IMR-90 (cell line): ENCODE data around the gene EML6. TPM values are rescaled to one million over a fixed set of nuclear protein-coding genes. Genes with fewer than 3 reads are reported as not detected.

Experiments
- ATAC-seq: fragments of 200-7000 bp; cut with Tn5 transposase; 2 replicates; pipeline ENCODE4 v1.9.1; 2020; ENCODE audit warnings: low read depth, mild to moderate bottlenecking, moderate library complexity
- BruUV-seq: library from RNA; stranded (reverse); fragments of 400-500 nt; replicated peaks from 2 replicates; lab custom pipeline; 2021; lab: Mats Ljungman, UMichigan
- CTCF ChIA-PET: fragments of 300-600 bp; formaldehyde crosslinking; extraction: SDS; loops from one replicate; lab custom pipeline; 2021; ENCODE audit warnings: antibody characterized with exemption; lab: Yijun Ruan, JAX
- POLR2A ChIA-PET: fragments of 300-600 bp; sonication (Branson Sonifier 250); formaldehyde crosslinking; loops from one replicate; lab custom pipeline; 2022; ENCODE audit warnings: antibody characterized with exemption; ENCODE audit not compliant: unreplicated experiment; lab: Charles Lee
- DNase-seq: peaks from one replicate; pipeline ENCODE4 v3.0.0; 2013
- H2AFZ ChIP-seq: replicated peaks from 2 replicates; pipeline ENCODE3; 2013; ENCODE audit warnings: low read length, mild to moderate bottlenecking; ENCODE audit not compliant: poor library complexity
- H2AK5ac ChIP-seq: 2 replicates; pipeline ENCODE4 v1.6.1; 2013; ENCODE audit warnings: low read depth, low read length, inconsistent platforms
- H2AK9ac ChIP-seq: replicated peaks from 2 replicates; pipeline ENCODE3; 2013; ENCODE audit warnings: mild to moderate bottlenecking, low read depth, low read length, moderate library complexity; ENCODE audit not compliant: poor library complexity
- H2BK120ac ChIP-seq: 2 replicates; pipeline ENCODE4 v1.6.1; 2013; ENCODE audit warnings: low read depth, low read length, inconsistent platforms
- H2BK15ac ChIP-seq: 3 replicates; pipeline ENCODE4 v1.6.1; 2013; ENCODE audit warnings: low read depth, low read length, inconsistent platforms
- H2BK20ac ChIP-seq: 2 replicates; pipeline ENCODE4 v1.6.1; 2013; ENCODE audit warnings: low read depth, mild to moderate bottlenecking, inconsistent platforms, low read length, moderate library complexity
- H2BK5ac ChIP-seq: 2 replicates; pipeline ENCODE4 v1.6.1; 2013; ENCODE audit warnings: mild to moderate bottlenecking, low read depth, low read length, inconsistent platforms; ENCODE audit not compliant: poor library complexity, severe bottlenecking
- H3K14ac ChIP-seq: replicated peaks from 2 replicates; pipeline ENCODE4 v1.6.1; 2013; ENCODE audit warnings: low read depth, low read length, inconsistent platforms
- H3K18ac ChIP-seq: 2 replicates; pipeline ENCODE4 v1.6.1; 2013; ENCODE audit warnings: low read depth, low read length, control low read depth
- H3K23ac ChIP-seq: 2 replicates; pipeline ENCODE4 v1.6.1; 2013; ENCODE audit warnings: low read depth, low read length, inconsistent platforms
- H3K27ac ChIP-seq: 2 replicates; pipeline ENCODE4 v1.5.1; 2013; ENCODE audit warnings: mild to moderate bottlenecking, control low read depth, low read length; ENCODE audit not compliant: insufficient read depth
- H3K27me3 ChIP-seq: 2 replicates; pipeline ENCODE4 v1.6.1; 2013; ENCODE audit warnings: low read length; ENCODE audit not compliant: control insufficient read depth, insufficient read depth
- H3K36me3 ChIP-seq: 2 replicates; pipeline ENCODE4 v1.6.1; 2013; ENCODE audit warnings: low read length, mixed read lengths; ENCODE audit not compliant: control insufficient read depth, insufficient read depth
- H3K4ac ChIP-seq: 2 replicates; pipeline ENCODE4 v1.6.1; 2013; ENCODE audit warnings: low read depth, low read length, inconsistent platforms
- H3K4me1 ChIP-seq: 2 replicates; pipeline ENCODE4 v1.6.1; 2013; ENCODE audit warnings: low read length, mixed read lengths; ENCODE audit not compliant: control insufficient read depth, insufficient read depth
- H3K4me2 ChIP-seq: 2 replicates; pipeline ENCODE4 v1.6.1; 2013; ENCODE audit warnings: low read depth, mild to moderate bottlenecking, control low read depth, low read length, moderate library complexity
- H3K4me3 ChIP-seq: 2 replicates; pipeline ENCODE4 v1.5.1; 2013; ENCODE audit warnings: low read depth, mild to moderate bottlenecking, control low read depth, low read length, moderate library complexity; ENCODE audit not compliant: insufficient read depth
- H3K56ac ChIP-seq: 2 replicates; pipeline ENCODE4 v1.6.1; 2013; ENCODE audit warnings: low read length, inconsistent platforms; ENCODE audit not compliant: insufficient read depth; ENCODE audit errors: extremely low read depth
- H3K79me1 ChIP-seq, 2 experiments: 2 replicates each; pipeline ENCODE4 v1.6.1; 2013; ENCODE audit warnings: low read length in 2 of 2, inconsistent platforms in 1 of 2, low read depth in 1 of 2
- H3K9ac ChIP-seq: 2 replicates; pipeline ENCODE4 v1.6.1; 2013; ENCODE audit warnings: low read depth, low read length, control low read depth
- H3K9me1 ChIP-seq: 2 replicates; pipeline ENCODE4 v1.6.1; 2013; ENCODE audit warnings: low read length, inconsistent platforms; ENCODE audit not compliant: insufficient read depth
- H3K9me3 ChIP-seq: 2 replicates; pipeline ENCODE4 v1.6.1; 2013; ENCODE audit warnings: low read length; ENCODE audit not compliant: control insufficient read depth, insufficient read depth
- H4K20me1 ChIP-seq: 2 replicates; pipeline ENCODE4 v1.6.1; 2013; ENCODE audit warnings: low read length, inconsistent platforms; ENCODE audit not compliant: insufficient read depth
- H4K5ac ChIP-seq: 2 replicates; pipeline ENCODE4 v1.6.1; 2013; ENCODE audit warnings: mild to moderate bottlenecking, low read depth, low read length, control low read depth
- H4K8ac ChIP-seq, 2 experiments: 2 replicates each; pipeline ENCODE4 v1.6.1; 2013; ENCODE audit warnings: low read depth in 2 of 2, low read length in 2 of 2, control low read depth in 1 of 2, inconsistent platforms in 1 of 2
- H4K91ac ChIP-seq: 2 replicates; pipeline ENCODE4 v1.6.1; 2013; ENCODE audit warnings: low read depth, low read length, inconsistent platforms; ENCODE audit not compliant: insufficient read depth
- BHLHE40 ChIP-seq: fragments of 150-350 bp; IDR thresholded peaks from 2 replicates; pipeline ENCODE4 v1.6.1; 2016; ENCODE audit warnings: mild to moderate bottlenecking, low read depth, low read length
- FOS ChIP-seq: fragments of 150-350 bp; IDR thresholded peaks from 2 replicates; pipeline ENCODE4 v1.6.1; 2016; ENCODE audit warnings: low read depth, low read length
- MAFK ChIP-seq: IDR thresholded peaks from 2 replicates; pipeline ENCODE4 v1.6.1; 2012; ENCODE audit warnings: low read depth, low read length, improper control_type of control experiment
- MAZ ChIP-seq: IDR thresholded peaks from 2 replicates; pipeline ENCODE4 v1.6.1; 2012; ENCODE audit warnings: low read depth, mild to moderate bottlenecking, low read length, improper control_type of control experiment, moderate library complexity, borderline replicate concordance
- MXI1 ChIP-seq: IDR thresholded peaks from 2 replicates; pipeline ENCODE4 v1.6.1; 2012; ENCODE audit warnings: low read depth, mild to moderate bottlenecking, low read length, moderate library complexity, borderline replicate concordance
- POLR2A ChIP-seq: IDR thresholded peaks from 2 replicates; pipeline ENCODE4 v1.6.1; 2012; ENCODE audit warnings: mild to moderate bottlenecking, low read depth, low read length
- RAD21 ChIP-seq: IDR thresholded peaks from 2 replicates; pipeline ENCODE4 v1.6.1; 2012; ENCODE audit warnings: low read length, improper control_type of control experiment
- SMC3 ChIP-seq: fragments of 150-350 bp; IDR thresholded peaks from 2 replicates; pipeline ENCODE4 v1.6.1; 2016; ENCODE audit warnings: low read depth, mild to moderate bottlenecking, antibody characterized with exemption, low read length, moderate library complexity
- WGBS, 2 experiments: methylation state at CpG; one replicate each; pipeline versions ENCODE4 v1.1.5 to v1.1.7; 2013; ENCODE audit warnings: missing lambda C conversion rate in 2 of 2; ENCODE audit not compliant: insufficient read length in 1 of 2; ENCODE audit errors: extremely low coverage in 2 of 2; 5-methylcytosine and 5-hydroxymethylcytosine counted together
- dilution Hi-C: fragments of 300-500 bp; cut with HindIII; formaldehyde crosslinking; loops from one replicate; pipeline ENCODE4 v1.14.3; 2018; ENCODE audit warnings: low sequenced_read_pairs; ENCODE audit not compliant: unreplicated experiment
- in situ Hi-C: fragments of 300-500 bp; cut with MboI; formaldehyde crosslinking; loops from 3 replicates; pipeline ENCODE4 v1.14.3; 2019; ENCODE audit warnings: low sequenced_read_pairs, inconsistent platforms, mixed read lengths
- intact Hi-C: fragments of 100-400 bp; cut with micrococcal nuclease; formaldehyde crosslinking; loops from 2 replicates; pipeline ENCODE4 v1.10.0; 2022
- polyA plus RNA-seq, 3 experiments: library from polyadenylated mRNA; depleted of rRNA; stranded (reverse); fragments of >200 nt; gene quantifications; 2 replicates each; pipeline ENCODE4 v1.2.3, GENCODE V29; 2012; ENCODE audit warnings: low replicate concordance in 1 of 3
- total RNA-seq: library from RNA; depleted of rRNA; stranded (reverse); fragments of >200 nt; gene quantifications from 2 replicates; pipeline ENCODE4 v1.2.3, GENCODE V29; 2012
- TF ChIP-seq, protein P1 (sequence below): fragments of 150-350 bp; IDR thresholded peaks from 2 replicates; pipeline ENCODE4 v1.6.1; 2016; ENCODE audit warnings: low read depth, mild to moderate bottlenecking, low read length, moderate library complexity, borderline replicate concordance
- TF ChIP-seq, protein P2 (sequence below): conservative IDR thresholded peaks from 2 replicates; pipeline ENCODE4 v1.5.1; 2012; ENCODE audit warnings: mild to moderate bottlenecking, low read depth, low read length, improper control_type of control experiment

EML6 gene
- total and polyA plus RNA-seq, 2 of the 4 experiments (the other 2 are of a cell fraction): 0.18 to 0.19 TPM

DNA sequence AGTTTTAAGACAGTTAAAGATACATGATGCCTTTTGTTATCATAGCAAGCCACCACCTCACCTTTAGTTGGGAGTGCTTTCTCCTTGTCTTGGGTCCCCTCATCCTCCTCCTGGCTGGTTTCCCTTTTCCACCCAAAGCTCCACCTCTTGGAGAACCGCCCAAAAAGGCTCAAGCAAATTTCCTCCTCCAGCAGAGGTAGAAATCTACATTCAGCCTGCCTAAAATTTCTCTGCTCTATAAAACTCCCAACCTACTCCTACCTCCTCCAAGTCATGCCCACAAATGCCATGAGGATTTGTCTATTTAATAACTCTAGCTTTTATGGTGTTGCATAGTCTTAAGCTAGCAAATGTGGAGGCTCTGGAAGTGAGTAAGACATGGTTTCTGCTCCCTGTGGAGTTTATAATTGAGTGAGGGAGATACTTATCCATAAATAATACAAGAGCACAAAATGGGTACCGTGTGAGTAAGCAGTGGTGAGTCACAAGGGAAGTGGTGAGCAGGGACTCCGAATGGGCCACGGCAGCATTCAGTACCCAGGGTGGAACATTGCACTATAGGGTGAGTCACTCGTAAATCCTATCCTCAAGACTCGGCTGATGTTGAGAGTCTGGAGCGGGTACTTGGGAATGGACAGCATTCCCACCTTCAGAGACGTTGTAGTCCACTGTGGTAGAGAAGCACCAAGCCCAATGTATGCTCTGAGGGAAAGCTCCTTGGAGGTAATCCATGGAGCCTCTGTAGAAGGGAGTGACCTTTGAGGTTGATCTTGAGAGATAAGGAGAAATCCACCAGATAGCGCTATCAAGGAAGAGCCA lies 180.5 kb downstream of the EML6 start (continued):
- TF ChIP-seq, protein P1, sequence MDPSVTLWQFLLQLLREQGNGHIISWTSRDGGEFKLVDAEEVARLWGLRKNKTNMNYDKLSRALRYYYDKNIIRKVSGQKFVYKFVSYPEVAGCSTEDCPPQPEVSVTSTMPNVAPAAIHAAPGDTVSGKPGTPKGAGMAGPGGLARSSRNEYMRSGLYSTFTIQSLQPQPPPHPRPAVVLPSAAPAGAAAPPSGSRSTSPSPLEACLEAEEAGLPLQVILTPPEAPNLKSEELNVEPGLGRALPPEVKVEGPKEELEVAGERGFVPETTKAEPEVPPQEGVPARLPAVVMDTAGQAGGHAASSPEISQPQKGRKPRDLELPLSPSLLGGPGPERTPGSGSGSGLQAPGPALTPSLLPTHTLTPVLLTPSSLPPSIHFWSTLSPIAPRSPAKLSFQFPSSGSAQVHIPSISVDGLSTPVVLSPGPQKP: no peak
- 0 out of 2 replicates have a peak, but pooled peaks have one; percentile 7 for TF ChIP-seq SMC3

DNA sequence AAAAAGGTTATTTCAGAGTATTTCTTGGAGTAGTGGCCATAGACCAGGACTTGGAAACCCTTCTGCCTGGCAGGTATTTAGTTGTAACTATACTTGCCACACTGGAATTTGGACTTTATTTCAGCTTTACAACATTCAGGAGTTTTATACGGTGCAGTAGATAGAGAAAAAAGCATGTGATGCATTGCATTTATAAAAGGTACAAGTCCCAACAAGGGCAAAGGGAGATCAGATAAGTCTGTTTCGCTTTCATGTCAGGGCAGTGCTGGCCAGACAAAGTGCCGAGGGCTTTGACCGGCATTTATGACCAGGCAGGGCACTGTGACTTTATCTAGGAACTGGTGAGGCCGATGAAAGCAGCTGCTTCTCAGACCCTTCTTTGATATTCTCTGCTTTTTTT lies 181.4 kb downstream of the EML6 start:
- 100% methylated on average over 2 of the region's 5 CpGs; no CpG with 5 or more reads in 1 of the 2 experiments for WGBS, 2 experiments
- no peaks in the 10 kb centered on the region for H3K36me3 ChIP-seq
- no peak overlapping the region for H3K9ac ChIP-seq
- H2BK5ac ChIP-seq: peak overlapping the region; percentile 41
- no peak overlapping the region for H2AFZ ChIP-seq
- H2BK20ac ChIP-seq: peak overlapping the region; percentile 96
- peak overlapping the region; percentile 80; the same call in 1 of the 2 replicates for H3K23ac ChIP-seq
- ATAC-seq (no peak), DNase-seq (no peak)
- peaks cover 10 to 44% of the 10 kb centered on the region in 2 experiments for H3K79me1 ChIP-seq
- peak overlapping the region; percentile 89; the same call in 1 of the 2 replicates for H2AK5ac ChIP-seq
- peak overlapping the region; percentile 95 for H2BK120ac ChIP-seq
- peaks cover 12% of the 10 kb centered on the region for H3K4me1 ChIP-seq
- no peak overlapping the region for H3K27ac ChIP-seq
- H3K14ac ChIP-seq: peak overlapping the region; percentile 87
- no peaks in the 10 kb centered on the region for H3K9me3 ChIP-seq
- CTCF ChIA-PET: interaction anchor here (0.6 to 0.7 kb wide), 2 partner anchors 55 to 239 kb away, joined by 3 to 6 read pairs; no protein-coding TSS in a partner anchor
- in situ Hi-C loops: loop anchor here (5.0 kb wide), 1 partner anchor 262 kb away; no protein-coding TSS in a partner anchor
- no peak overlapping the region for H2AK9ac ChIP-seq
- peak overlapping the region; percentile 11 to 59; a peak in 3 of 4 replicates for H4K8ac ChIP-seq
- no peak overlapping the region; the same call in 1 of the 2 replicates for H3K56ac ChIP-seq
- dilution Hi-C loops: no loop called here
- intact Hi-C loops: loop anchor here (2.0 kb wide), 1 partner anchor 142 kb away; no protein-coding TSS in a partner anchor
- no peak overlapping the region for H4K5ac ChIP-seq
- H4K91ac ChIP-seq: peak overlapping the region; percentile 71
- H3K4ac ChIP-seq: peak overlapping the region; percentile 93
- H3K4me2 ChIP-seq: no peak overlapping the region
- no TSS peak for BruUV-seq
- H3K18ac ChIP-seq: peak overlapping the region; percentile 21; the same call in 1 of the 2 replicates
- H2BK15ac ChIP-seq: peak overlapping the region; percentile 80; the same call in 2 of the 3 replicates
- POLR2A ChIA-PET: no interaction called here
- H3K4me3 ChIP-seq: no peak overlapping the region
- no peaks in the 10 kb centered on the region for H4K20me1 ChIP-seq
- H3K27me3 ChIP-seq: no peaks in the 10 kb centered on the region
- H3K9me1 ChIP-seq: peaks cover 16% of the 10 kb centered on the region
- TF ChIP-seq FOS: no peak
- no peak for TF ChIP-seq RAD21
- TF ChIP-seq, protein P1: no peak
- TF ChIP-seq MAZ: no peak
- TF ChIP-seq MXI1: no peak
- TF ChIP-seq BHLHE40: no peak
- TF ChIP-seq POLR2A: no peak
- TF ChIP-seq, protein P2, sequence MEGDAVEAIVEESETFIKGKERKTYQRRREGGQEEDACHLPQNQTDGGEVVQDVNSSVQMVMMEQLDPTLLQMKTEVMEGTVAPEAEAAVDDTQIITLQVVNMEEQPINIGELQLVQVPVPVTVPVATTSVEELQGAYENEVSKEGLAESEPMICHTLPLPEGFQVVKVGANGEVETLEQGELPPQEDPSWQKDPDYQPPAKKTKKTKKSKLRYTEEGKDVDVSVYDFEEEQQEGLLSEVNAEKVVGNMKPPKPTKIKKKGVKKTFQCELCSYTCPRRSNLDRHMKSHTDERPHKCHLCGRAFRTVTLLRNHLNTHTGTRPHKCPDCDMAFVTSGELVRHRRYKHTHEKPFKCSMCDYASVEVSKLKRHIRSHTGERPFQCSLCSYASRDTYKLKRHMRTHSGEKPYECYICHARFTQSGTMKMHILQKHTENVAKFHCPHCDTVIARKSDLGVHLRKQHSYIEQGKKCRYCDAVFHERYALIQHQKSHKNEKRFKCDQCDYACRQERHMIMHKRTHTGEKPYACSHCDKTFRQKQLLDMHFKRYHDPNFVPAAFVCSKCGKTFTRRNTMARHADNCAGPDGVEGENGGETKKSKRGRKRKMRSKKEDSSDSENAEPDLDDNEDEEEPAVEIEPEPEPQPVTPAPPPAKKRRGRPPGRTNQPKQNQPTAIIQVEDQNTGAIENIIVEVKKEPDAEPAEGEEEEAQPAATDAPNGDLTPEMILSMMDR: no peak
- TF ChIP-seq MAFK: no peak
